DND-41 (cell line): ENCODE measurements around the gene FOSL1.

ENCODE experiments used
- ATAC-seq: fragments of 200-7000 bp; cut with Tn5 transposase; 3 replicates; pipeline ENCODE4 v1.9.1; 2021; ENCODE audit warnings: low read depth; ENCODE audit not compliant: insufficient read depth
- DNase-seq: peaks from one replicate; pipeline ENCODE4 v3.0.0-alpha.2; 2020
- H2AFZ ChIP-seq: 2 replicates; pipeline ENCODE4 v1.6.0; 2012; ENCODE audit warnings: low read depth, low read length
- H3K27ac ChIP-seq: 2 replicates; pipeline ENCODE4 v1.5.1; 2012; ENCODE audit warnings: low read length, inconsistent platforms
- H3K27me3 ChIP-seq: fragments of 200-600 bp; sonication (generic); 2 replicates; pipeline ENCODE4 v1.6.0; 2012; ENCODE audit warnings: low read length, mild to moderate bottlenecking, inconsistent platforms; ENCODE audit not compliant: insufficient read depth, poor library complexity
- H3K36me3 ChIP-seq: 2 replicates; pipeline ENCODE4 v1.5.1; 2012; ENCODE audit warnings: low read length, inconsistent platforms; ENCODE audit not compliant: insufficient read depth
- H3K4me1 ChIP-seq: 2 replicates; pipeline ENCODE4 v1.5.1; 2012; ENCODE audit warnings: mild to moderate bottlenecking, low read length; ENCODE audit not compliant: insufficient read depth
- H3K4me2 ChIP-seq: 2 replicates; pipeline ENCODE4 v1.6.0; 2012; ENCODE audit warnings: mild to moderate bottlenecking, moderate library complexity, low read length, inconsistent platforms; ENCODE audit not compliant: insufficient read depth
- H3K4me3 ChIP-seq, 2 experiments: fragments of 200-600 bp in 1 of 2; shearing (Covaris generic) in 1 of 2; 2 replicates each; pipeline ENCODE4 v1.5.1; 2012 to 2016; ENCODE audit warnings: inconsistent platforms in 2 of 2, low read length in 2 of 2, mild to moderate bottlenecking in 2 of 2, low read depth in 1 of 2, moderate library complexity in 1 of 2
- H3K79me2 ChIP-seq: 2 replicates; pipeline ENCODE4 v1.6.0; 2012; ENCODE audit warnings: low read length, inconsistent platforms; ENCODE audit not compliant: insufficient read depth
- H3K9ac ChIP-seq: 2 replicates; pipeline ENCODE4 v1.6.0; 2012; ENCODE audit warnings: low read depth, mild to moderate bottlenecking, inconsistent platforms, low read length, moderate library complexity
- H3K9me3 ChIP-seq: 2 replicates; pipeline ENCODE4 v1.5.1; 2012; ENCODE audit warnings: low read length, moderate library complexity, mild to moderate bottlenecking, inconsistent platforms; ENCODE audit not compliant: insufficient read depth, severe bottlenecking
- H4K20me1 ChIP-seq: 2 replicates; pipeline ENCODE4 v1.6.0; 2012; ENCODE audit warnings: low read length; ENCODE audit not compliant: insufficient read depth
- CTCF ChIP-seq: IDR thresholded peaks from 2 replicates; pipeline ENCODE4 v1.5.1; 2012; ENCODE audit warnings: borderline replicate concordance, low read length, moderate library complexity, mild to moderate bottlenecking; ENCODE audit not compliant: poor library complexity, severe bottlenecking; ENCODE audit errors: extremely low read depth
- EZH2 ChIP-seq: IDR thresholded peaks from 3 replicates; pipeline ENCODE4 v1.6.1; 2012; ENCODE audit warnings: borderline replicate concordance, low read depth, mild to moderate bottlenecking, moderate library complexity, low read length, inconsistent platforms; ENCODE audit not compliant: severe bottlenecking

The FOSL1 gene

GRCh38 chr11:65900125-65900898 is at the start of gene FOSL1:
FOSL1 (minus strand) TSS chr11:65900388; CDS start chr11:65900339, 49 bp downstream.
- Histone ChIP-seq H3K9me3 (no peaks in the 10 kb centered on the region), H3K4me3 (peak within 1 kb of the TSS in 1 of 2 experiments; percentile 53; a peak in 2 of 4 replicates), H3K27ac (no peak within 1 kb of the TSS), H3K9ac (peak within 1 kb of the TSS; percentile 43), H3K36me3 (no peaks in the 10 kb centered on the region), H3K4me2 (peak within 1 kb of the TSS; percentile 69), H3K79me2 (no peaks in the 10 kb centered on the region), H3K27me3 (peaks cover 46% of the 10 kb centered on the region), H2AFZ (peak within 1 kb of the TSS; percentile 41), H4K20me1 (0 out of 2 replicates have a peak, but pooled peaks cover 5% of the 10 kb centered on the region), H3K4me1 (peaks cover 23% of the 10 kb centered on the region)
- peak; percentile 90 for TF ChIP-seq EZH2
- no peak for TF ChIP-seq CTCF
- DNase-seq: peak; percentile 63
- peak; percentile 70 for ATAC-seq

- H3K9ac ChIP-seq: no peak overlapping the region
- no peak overlapping the region for H3K4me3 ChIP-seq
- H3K79me2 ChIP-seq: no peaks in the 10 kb centered on the region
- H3K36me3 ChIP-seq: no peaks in the 10 kb centered on the region
- no peak for ATAC-seq
- H2AFZ ChIP-seq: no peak overlapping the region
- H3K4me2 ChIP-seq: no peak overlapping the region
- H3K27me3 ChIP-seq: no peaks in the 10 kb centered on the region
- H3K4me1 ChIP-seq: no peaks in the 10 kb centered on the region
- TF ChIP-seq CTCF (no peak), EZH2 (no peak)
- no peak overlapping the region for H3K27ac ChIP-seq
- DNase-seq: no peak
- H4K20me1 ChIP-seq: no peaks in the 10 kb centered on the region
- H3K9me3 ChIP-seq: no peaks in the 10 kb centered on the region
Measured at GRCh38 chr11:65947603-65948125, 47.5 kb upstream of the FOSL1 start.

GRCh38 chr11:65947133-65947532 is 46.9 kb upstream of the FOSL1 start:
- H3K36me3 ChIP-seq: no peaks in the 10 kb centered on the region
- H3K9me3 ChIP-seq: no peaks in the 10 kb centered on the region
- H3K79me2 ChIP-seq: no peaks in the 10 kb centered on the region
- no peak overlapping the region for H3K4me3 ChIP-seq
- H4K20me1 ChIP-seq: no peaks in the 10 kb centered on the region
- ATAC-seq (no peak), DNase-seq (no peak)
- no peak overlapping the region for H2AFZ ChIP-seq
- no peak overlapping the region for H3K9ac ChIP-seq
- no peaks in the 10 kb centered on the region for H3K27me3 ChIP-seq
- no peak overlapping the region for H3K27ac ChIP-seq
- H3K4me2 ChIP-seq: no peak overlapping the region
- TF ChIP-seq CTCF (no peak), EZH2 (no peak)
- no peaks in the 10 kb centered on the region for H3K4me1 ChIP-seq
